WTC11 (cell line): ENCODE data around the gene SFT2D2. TPM values are rescaled to one million over a fixed set of nuclear protein-coding genes. Genes with fewer than 3 reads are reported as not detected.

Experiments used
- ATAC-seq: fragments of 200-7000 bp; cut with Tn5 transposase; 2 replicates; pipeline ENCODE4 v1.10.0; 2021; ENCODE audit warnings: mild to moderate bottlenecking, moderate library complexity
- CTCF ChIA-PET: fragments of 300-600 bp; sonication (Branson Sonifier 250); formaldehyde crosslinking; loops from one replicate; lab custom pipeline; 2021; ENCODE audit warnings: antibody characterized with exemption; lab: Charles Lee
- POLR2A ChIA-PET: fragments of 350-600 bp; sonication (Branson Sonifier 250); formaldehyde crosslinking; loops from one replicate; lab custom pipeline; 2021; ENCODE audit warnings: antibody characterized with exemption; lab: Charles Lee
- DNase-seq: peaks from one replicate; pipeline ENCODE4 v3.0.0; 2021; ENCODE audit warnings: low spot score
- H3K27ac Mint-ChIP-seq: 2 replicates; pipeline ENCODE4 v1.8.0; 2021; ENCODE audit warnings: mixed read lengths
- H3K27me3 Mint-ChIP-seq: 2 replicates; pipeline ENCODE4 v1.8.0; 2021; ENCODE audit warnings: low read depth, mild to moderate bottlenecking, moderate library complexity, mixed read lengths
- H3K36me3 Mint-ChIP-seq: 2 replicates; pipeline ENCODE4 v1.8.0; 2021; ENCODE audit warnings: mixed read lengths
- H3K4me1 Mint-ChIP-seq: 2 replicates; pipeline ENCODE4 v1.8.0; 2022; ENCODE audit warnings: mixed read lengths
- H3K4me3 Mint-ChIP-seq: 2 replicates; pipeline ENCODE4 v1.8.0; 2021; ENCODE audit warnings: mild to moderate bottlenecking, moderate library complexity, mixed read lengths
- H3K9me3 Mint-ChIP-seq: 2 replicates; pipeline ENCODE4 v1.8.0; 2021; ENCODE audit warnings: mixed read lengths
- ELF4 ChIP-seq: sonication (generic); formaldehyde crosslinking; IDR thresholded peaks from 2 replicates; pipeline ENCODE4 v1.8.1; 2022; ENCODE audit warnings: low read depth, mild to moderate bottlenecking, moderate library complexity, missing genetic modification reagents
- FOXP4 ChIP-seq: sonication (generic); formaldehyde crosslinking; IDR thresholded peaks from 2 replicates; pipeline ENCODE4 v1.8.0; 2022; ENCODE audit warnings: mild to moderate bottlenecking, missing genetic modification reagents
- IRF2 ChIP-seq: sonication (generic); formaldehyde crosslinking; IDR thresholded peaks from 2 replicates; pipeline ENCODE4 v1.8.0; 2022; ENCODE audit warnings: low read depth, missing genetic modification reagents, borderline replicate concordance
- PRDM15 ChIP-seq: sonication (generic); formaldehyde crosslinking; IDR thresholded peaks from 2 replicates; pipeline ENCODE4 v1.8.0; 2022; ENCODE audit warnings: missing genetic modification reagents
- RELA ChIP-seq: sonication (generic); formaldehyde crosslinking; IDR thresholded peaks from 2 replicates; pipeline ENCODE4 v1.8.1; 2022; ENCODE audit warnings: missing genetic modification reagents, mild to moderate bottlenecking, borderline replicate concordance
- SOX15 ChIP-seq: fragments of 250-450 bp; sonication (Bioruptor Pico); IDR thresholded peaks from 2 replicates; pipeline ENCODE4 v1.9.0; 2021; ENCODE audit warnings: mild to moderate bottlenecking
- ZNF219 ChIP-seq: sonication (generic); formaldehyde crosslinking; IDR thresholded peaks from 2 replicates; pipeline ENCODE4 v1.8.0; 2023; ENCODE audit warnings: missing genetic modification reagents, mild to moderate bottlenecking, borderline replicate concordance
- ZNF396 ChIP-seq: fragments of 250-450 bp; sonication (Bioruptor Pico); IDR thresholded peaks from 2 replicates; pipeline ENCODE4 v1.8.0; 2021; ENCODE audit warnings: mild to moderate bottlenecking, moderate library complexity, borderline replicate concordance
- ZNF532 ChIP-seq: fragments of 250-450 bp; sonication (Bioruptor Pico); IDR thresholded peaks from 2 replicates; pipeline ENCODE4 v1.9.0; 2021; ENCODE audit warnings: mild to moderate bottlenecking, borderline replicate concordance
- total RNA-seq: library from RNA; stranded (reverse); gene quantifications from 3 replicates; pipeline ENCODE4 v1.2.3, GENCODE V29; 2021
- TF ChIP-seq, protein P1 (sequence below): sonication (generic); formaldehyde crosslinking; IDR thresholded peaks from 2 replicates; pipeline ENCODE4 v1.8.1; 2023; ENCODE audit warnings: mild to moderate bottlenecking, missing genetic modification reagents

SFT2D2 gene
- total RNA-seq, 1 experiment from 2014 or later, result 23.2 TPM

GRCh38 chr1:168178638-168179437 lies 47.0 kb upstream of the SFT2D2 start, which contains the start of gene TIPRL (continued):
- TF ChIP-seq PRDM15 (CRISPR knock-in tag) (no peak), ZNF219 (CRISPR knock-in tag) (no peak)

DNA sequence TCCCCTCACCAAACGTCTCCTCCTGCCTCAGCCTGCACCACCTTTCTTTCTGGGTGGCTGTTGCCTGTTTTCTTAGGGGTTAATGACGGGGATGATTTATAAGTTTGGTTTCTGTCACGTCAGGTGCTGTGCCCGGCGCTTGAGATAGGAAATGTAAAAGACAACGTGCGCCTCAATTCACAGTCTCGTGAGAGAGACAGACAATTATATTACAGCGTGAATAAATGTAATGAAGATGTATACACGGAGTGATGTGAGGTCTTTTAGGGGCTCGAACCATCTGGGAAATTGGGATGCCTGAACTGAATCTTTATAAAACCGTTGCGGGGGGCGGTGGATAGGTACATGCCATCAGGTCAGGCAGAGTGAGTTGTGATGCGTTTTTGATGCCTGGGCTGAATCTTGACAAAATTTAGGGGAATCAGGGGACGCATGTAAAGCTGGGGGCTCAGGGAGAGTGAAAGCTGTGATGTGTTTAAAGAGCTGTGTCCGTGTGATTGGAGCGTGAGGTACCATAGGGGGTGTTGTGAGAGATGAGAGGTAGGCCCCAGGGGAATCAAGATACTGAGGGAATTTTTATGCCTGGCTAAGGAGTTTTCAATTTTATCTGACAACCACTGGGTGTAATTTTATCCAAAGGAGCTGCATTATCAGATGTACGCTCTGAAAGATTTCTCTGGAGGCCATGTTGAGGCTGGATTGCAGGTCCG lies 46.2 kb upstream of the SFT2D2 start:
- DNase-seq (no peak), ATAC-seq (no peak)
- TF ChIP-seq ELF4 (no peak), ZNF396 (CRISPR knock-in tag) (no peak), FOXP4 (CRISPR knock-in tag) (no peak), RELA (no peak), SOX15 (CRISPR knock-in tag) (no peak), IRF2 (CRISPR knock-in tag) (no peak), ZNF532 (CRISPR knock-in tag) (no peak)
- TF ChIP-seq, protein P1, sequence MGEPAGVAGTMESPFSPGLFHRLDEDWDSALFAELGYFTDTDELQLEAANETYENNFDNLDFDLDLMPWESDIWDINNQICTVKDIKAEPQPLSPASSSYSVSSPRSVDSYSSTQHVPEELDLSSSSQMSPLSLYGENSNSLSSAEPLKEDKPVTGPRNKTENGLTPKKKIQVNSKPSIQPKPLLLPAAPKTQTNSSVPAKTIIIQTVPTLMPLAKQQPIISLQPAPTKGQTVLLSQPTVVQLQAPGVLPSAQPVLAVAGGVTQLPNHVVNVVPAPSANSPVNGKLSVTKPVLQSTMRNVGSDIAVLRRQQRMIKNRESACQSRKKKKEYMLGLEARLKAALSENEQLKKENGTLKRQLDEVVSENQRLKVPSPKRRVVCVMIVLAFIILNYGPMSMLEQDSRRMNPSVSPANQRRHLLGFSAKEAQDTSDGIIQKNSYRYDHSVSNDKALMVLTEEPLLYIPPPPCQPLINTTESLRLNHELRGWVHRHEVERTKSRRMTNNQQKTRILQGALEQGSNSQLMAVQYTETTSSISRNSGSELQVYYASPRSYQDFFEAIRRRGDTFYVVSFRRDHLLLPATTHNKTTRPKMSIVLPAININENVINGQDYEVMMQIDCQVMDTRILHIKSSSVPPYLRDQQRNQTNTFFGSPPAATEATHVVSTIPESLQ (CRISPR knock-in tag), result no peak
- no peaks in the 10 kb centered on the region for H3K36me3 Mint-ChIP-seq
- H3K9me3 Mint-ChIP-seq, result no peaks in the 10 kb centered on the region
- H3K4me1 Mint-ChIP-seq, result peaks cover 7% of the 10 kb centered on the region
- POLR2A ChIA-PET, result no interaction called here
- no peak overlapping the region for H3K27ac Mint-ChIP-seq
- CTCF ChIA-PET, result interaction anchor here (0.7 to 2.2 kb wide), 5 partner anchors 8 to 163 kb away, joined by 3 to 8 read pairs (median 4); no protein-coding TSS in a partner anchor
- no peaks in the 10 kb centered on the region; the same call in 1 of the 2 replicates for H3K27me3 Mint-ChIP-seq
- H3K4me3 Mint-ChIP-seq, result no peak overlapping the region
